Transverse colon (tissue), 3 donors: ENCODE results near the gene CGNL1.

Source experiments
- EP300 ChIP-seq: sonication (generic); formaldehyde crosslinking; IDR thresholded peaks from one replicate; pipeline ENCODE4 v1.6.1; 2017; ENCODE audit warnings: antibody characterized with exemption, low read depth
- POLR2AphosphoS5 ChIP-seq, 3 donors: sonication (generic); formaldehyde crosslinking; IDR thresholded peaks; one replicate each; pipeline ENCODE4 v1.6.1; 2016; ENCODE audit warnings: antibody characterized with exemption in 3 of 3

DNA sequence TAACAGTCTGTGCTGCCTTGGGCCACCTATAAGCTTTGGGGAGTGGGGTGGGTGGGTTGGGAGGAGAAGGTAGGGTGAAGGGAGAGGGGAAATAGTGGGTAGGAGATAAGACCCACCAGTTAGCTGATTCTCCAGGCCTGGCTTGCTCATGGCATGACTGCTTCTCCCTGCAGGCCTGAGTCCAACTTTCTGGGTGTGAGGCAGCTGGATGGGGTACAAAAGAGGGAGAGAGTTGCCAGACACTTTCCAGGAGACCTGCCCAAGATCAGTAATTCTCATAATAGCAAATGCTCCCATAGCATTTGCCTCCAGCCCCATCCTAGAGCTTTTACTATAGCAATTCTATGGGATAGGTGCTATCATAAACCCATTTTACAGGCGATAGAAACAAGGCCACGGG is 7.7 kb downstream of the CGNL1 start:
- TF ChIP-seq EP300 (no peak), POLR2AphosphoS5 (IDR thresholded peaks at IDR 0.05) (peak in 2 of 3 donors; percentile 16 to 35)
